ENCODE measurements around the gene DLK1.

GRCh38 chr14:100727873-100728240 is 1.2 kb downstream of the DLK1 start:
- TF ChIP-seq, protein P1, sequence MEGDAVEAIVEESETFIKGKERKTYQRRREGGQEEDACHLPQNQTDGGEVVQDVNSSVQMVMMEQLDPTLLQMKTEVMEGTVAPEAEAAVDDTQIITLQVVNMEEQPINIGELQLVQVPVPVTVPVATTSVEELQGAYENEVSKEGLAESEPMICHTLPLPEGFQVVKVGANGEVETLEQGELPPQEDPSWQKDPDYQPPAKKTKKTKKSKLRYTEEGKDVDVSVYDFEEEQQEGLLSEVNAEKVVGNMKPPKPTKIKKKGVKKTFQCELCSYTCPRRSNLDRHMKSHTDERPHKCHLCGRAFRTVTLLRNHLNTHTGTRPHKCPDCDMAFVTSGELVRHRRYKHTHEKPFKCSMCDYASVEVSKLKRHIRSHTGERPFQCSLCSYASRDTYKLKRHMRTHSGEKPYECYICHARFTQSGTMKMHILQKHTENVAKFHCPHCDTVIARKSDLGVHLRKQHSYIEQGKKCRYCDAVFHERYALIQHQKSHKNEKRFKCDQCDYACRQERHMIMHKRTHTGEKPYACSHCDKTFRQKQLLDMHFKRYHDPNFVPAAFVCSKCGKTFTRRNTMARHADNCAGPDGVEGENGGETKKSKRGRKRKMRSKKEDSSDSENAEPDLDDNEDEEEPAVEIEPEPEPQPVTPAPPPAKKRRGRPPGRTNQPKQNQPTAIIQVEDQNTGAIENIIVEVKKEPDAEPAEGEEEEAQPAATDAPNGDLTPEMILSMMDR (IDR thresholded peaks at IDR 0.05) = no peak
- no peak for TF ChIP-seq POLR2A (IDR thresholded peaks at IDR 0.05)

Data from lower leg skin (tissue), 3 donors.